NCI-H1092 (cell line): ENCODE data around the gene SLC9A4.
"Not testable (repeated sequence)": the region's sequence is repeated elsewhere in the genome, so short reads cannot be mapped to it uniquely, and the experiment has no call there.

Experiments
- DNase-seq: peaks from one replicate; lab custom pipeline; 2025; lab: John Stamatoyannopoulos, UW

Gene SLC9A4

GRCh38 chr2:102549027-102549426 is 76.0 kb downstream of the SLC9A4 start:
- DNase-seq, result no peak

- no peak for DNase-seq
Measured at GRCh38 chr2:102550151-102550550, 77.1 kb downstream of the SLC9A4 start.

- DNase-seq, result no peak
Measured at GRCh38 chr2:102551329-102552096, 78.5 kb downstream of the SLC9A4 start.

GRCh38 chr2:102553601-102554000 is 80.6 kb downstream of the SLC9A4 start:
- no peak for DNase-seq

- no peak for DNase-seq
Measured at GRCh38 chr2:102558463-102558862, 85.4 kb downstream of the SLC9A4 start.

GRCh38 chr2:102562542-102562941 is 89.5 kb downstream of the SLC9A4 start:
- not testable (repeated sequence) for DNase-seq

- no peak for DNase-seq
Measured at GRCh38 chr2:102575888-102576287, 102.9 kb downstream of the SLC9A4 start.

- no peak for DNase-seq
Measured at GRCh38 chr2:102578376-102578775, 105.3 kb downstream of the SLC9A4 start.

- DNase-seq, result no peak
Measured at GRCh38 chr2:102581911-102582310, 108.9 kb downstream of the SLC9A4 start.

- DNase-seq, result no peak
Measured at GRCh38 chr2:102582845-102583244, 109.8 kb downstream of the SLC9A4 start.
